ENCODE data around the gene TRIM34.
A peak's percentile ranks its signal among the peaks of the same experiment; 100 is the strongest.
"Not testable (repeated sequence)": the region's sequence is repeated elsewhere in the genome, so short reads cannot be mapped to it uniquely, and the experiment has no call there.

TRIM34 gene

GRCh38 chr11:5684036-5684645, 59.3 kb downstream of the TRIM34 start:
- H3K9ac ChIP-seq (ENCODE audit: low read length in 2 of 2) = peak overlapping the region; percentile 73 to 83
- H3K36me3 ChIP-seq (ENCODE audit: control insufficient read depth in 2 of 2, insufficient read depth in 2 of 2, low read length in 2 of 2) = peaks cover 5 to 6% of the 10 kb centered on the region in 2 donors
- H3K4me3 ChIP-seq (ENCODE audit: low read length in 2 of 2) = peak overlapping the region; percentile 64 to 81
- no peaks in the 10 kb centered on the region for H3K27me3 ChIP-seq (ENCODE audit: control insufficient read depth in 1 of 2, insufficient read depth in 2 of 2, low read length in 2 of 2)
- peak overlapping the region; percentile 62 for H3K27ac ChIP-seq (ENCODE audit: low read length)
- H3K4me1 ChIP-seq (ENCODE audit: control insufficient read depth, insufficient read depth, low read length) = peaks cover 15% of the 10 kb centered on the region
- no peaks in the 10 kb centered on the region for H3K9me3 ChIP-seq (ENCODE audit: control insufficient read depth in 2 of 2, low read length in 2 of 2)

GRCh38 chr11:5684646-5685362, 60.0 kb downstream of the TRIM34 start, which contains the start of gene TRIM5:
TSS of gene TRIM5 (minus strand) at chr11:5685074. CDS start at chr11:5680177, 4,897 bp downstream.
- Histone ChIP-seq H3K4me1 (ENCODE audit: control insufficient read depth, insufficient read depth, low read length) (peaks cover 15% of the 10 kb centered on the region), H3K27ac (ENCODE audit: low read length) (peak within 1 kb of the TSS; percentile 62), H3K9me3 (ENCODE audit: control insufficient read depth in 2 of 2, low read length in 2 of 2) (no peaks in the 10 kb centered on the region), H3K9ac (ENCODE audit: low read length in 2 of 2) (peak within 1 kb of the TSS; percentile 73 to 83), H3K4me3 (ENCODE audit: low read length in 2 of 2) (peak within 1 kb of the TSS; percentile 64 to 81), H3K36me3 (ENCODE audit: control insufficient read depth in 2 of 2, insufficient read depth in 2 of 2, low read length in 2 of 2) (peaks cover 0 to 1% of the 10 kb centered on the region in 2 donors), H3K27me3 (ENCODE audit: control insufficient read depth in 1 of 2, insufficient read depth in 2 of 2, low read length in 2 of 2) (no peaks in the 10 kb centered on the region)

GRCh38 chr11:5686426-5686825, 61.6 kb downstream of the TRIM34 start:
- Histone ChIP-seq H3K9ac (ENCODE audit: low read length in 2 of 2) (no peak overlapping the region), H3K4me3 (ENCODE audit: low read length in 2 of 2) (no peak overlapping the region), H3K36me3 (ENCODE audit: control insufficient read depth in 2 of 2, insufficient read depth in 2 of 2, low read length in 2 of 2) (no peaks in the 10 kb centered on the region), H3K4me1 (ENCODE audit: control insufficient read depth, insufficient read depth, low read length) (peaks cover 15% of the 10 kb centered on the region), H3K27ac (ENCODE audit: low read length) (no peak overlapping the region), H3K27me3 (ENCODE audit: control insufficient read depth in 1 of 2, insufficient read depth in 2 of 2, low read length in 2 of 2) (no peaks in the 10 kb centered on the region), H3K9me3 (ENCODE audit: control insufficient read depth in 2 of 2, low read length in 2 of 2) (no peaks in the 10 kb centered on the region)

GRCh38 chr11:5688482-5688881, 63.7 kb downstream of the TRIM34 start:
- Histone ChIP-seq H3K27me3 (ENCODE audit: control insufficient read depth in 1 of 2, insufficient read depth in 2 of 2, low read length in 2 of 2) (no peaks in the 10 kb centered on the region), H3K36me3 (ENCODE audit: control insufficient read depth in 2 of 2, insufficient read depth in 2 of 2, low read length in 2 of 2) (no peaks in the 10 kb centered on the region), H3K4me3 (ENCODE audit: low read length in 2 of 2) (no peak overlapping the region), H3K4me1 (ENCODE audit: control insufficient read depth, insufficient read depth, low read length) (peaks cover 9% of the 10 kb centered on the region), H3K9me3 (ENCODE audit: control insufficient read depth in 2 of 2, low read length in 2 of 2) (no peaks in the 10 kb centered on the region), H3K9ac (ENCODE audit: low read length in 2 of 2) (no peak overlapping the region), H3K27ac (ENCODE audit: low read length) (peak overlapping the region; percentile 61)

- H3K4me1 ChIP-seq (ENCODE audit: control insufficient read depth, insufficient read depth, low read length) = peaks cover 9% of the 10 kb centered on the region
- peak within 1 kb of the TSS; percentile 52 to 84 for H3K9ac ChIP-seq (ENCODE audit: low read length in 2 of 2)
- H3K4me3 ChIP-seq (ENCODE audit: low read length in 2 of 2) = peak within 1 kb of the TSS; percentile 72 to 85
- H3K27me3 ChIP-seq (ENCODE audit: control insufficient read depth in 1 of 2, insufficient read depth in 2 of 2, low read length in 2 of 2) = no peaks in the 10 kb centered on the region
- H3K36me3 ChIP-seq (ENCODE audit: control insufficient read depth in 2 of 2, insufficient read depth in 2 of 2, low read length in 2 of 2) = no peaks in the 10 kb centered on the region
- H3K27ac ChIP-seq (ENCODE audit: low read length) = peak within 1 kb of the TSS; percentile 61
- no peaks in the 10 kb centered on the region for H3K9me3 ChIP-seq (ENCODE audit: control insufficient read depth in 2 of 2, low read length in 2 of 2)
Observed at GRCh38 chr11:5689551-5689983, 64.8 kb downstream of the TRIM34 start, which contains the start of gene TRIM22. TSS of gene TRIM22 (plus strand) at chr11:5689790. CDS start at chr11:5696233, 6,443 bp downstream.

- H3K27ac ChIP-seq (ENCODE audit: low read length) = peak overlapping the region; percentile 61
- no peaks in the 10 kb centered on the region for H3K36me3 ChIP-seq (ENCODE audit: control insufficient read depth in 2 of 2, insufficient read depth in 2 of 2, low read length in 2 of 2)
- no peaks in the 10 kb centered on the region for H3K27me3 ChIP-seq (ENCODE audit: control insufficient read depth in 1 of 2, insufficient read depth in 2 of 2, low read length in 2 of 2)
- H3K9ac ChIP-seq (ENCODE audit: low read length in 2 of 2) = peak overlapping the region; percentile 52 to 84
- H3K4me1 ChIP-seq (ENCODE audit: control insufficient read depth, insufficient read depth, low read length) = peaks cover 6% of the 10 kb centered on the region
- H3K9me3 ChIP-seq (ENCODE audit: control insufficient read depth in 2 of 2, low read length in 2 of 2) = no peaks in the 10 kb centered on the region
- peak overlapping the region; percentile 72 to 85 for H3K4me3 ChIP-seq (ENCODE audit: low read length in 2 of 2)
Observed at GRCh38 chr11:5690216-5690615, 65.4 kb downstream of the TRIM34 start.

- H3K36me3 ChIP-seq (ENCODE audit: control insufficient read depth in 2 of 2, insufficient read depth in 2 of 2, low read length in 2 of 2) = no peaks in the 10 kb centered on the region
- H3K4me1 ChIP-seq (ENCODE audit: control insufficient read depth, insufficient read depth, low read length) = peaks cover 5% of the 10 kb centered on the region
- H3K9me3 ChIP-seq (ENCODE audit: control insufficient read depth in 2 of 2, low read length in 2 of 2) = no peaks in the 10 kb centered on the region
- peak overlapping the region; percentile 61 for H3K27ac ChIP-seq (ENCODE audit: low read length)
- H3K27me3 ChIP-seq (ENCODE audit: control insufficient read depth in 1 of 2, insufficient read depth in 2 of 2, low read length in 2 of 2) = no peaks in the 10 kb centered on the region
- peak overlapping the region; percentile 52 to 84 for H3K9ac ChIP-seq (ENCODE audit: low read length in 2 of 2)
- peak overlapping the region; percentile 72 to 85 for H3K4me3 ChIP-seq (ENCODE audit: low read length in 2 of 2)
Observed at GRCh38 chr11:5690736-5691135, 65.9 kb downstream of the TRIM34 start.

GRCh38 chr11:5691238-5691963, 66.6 kb downstream of the TRIM34 start:
- H3K4me1 ChIP-seq (ENCODE audit: control insufficient read depth, insufficient read depth, low read length); H3K9me3 ChIP-seq (ENCODE audit: control insufficient read depth in 2 of 2, low read length in 2 of 2); H3K36me3 ChIP-seq (ENCODE audit: control insufficient read depth in 2 of 2, insufficient read depth in 2 of 2, low read length in 2 of 2); H3K27me3 ChIP-seq (ENCODE audit: control insufficient read depth in 1 of 2, insufficient read depth in 2 of 2, low read length in 2 of 2); H3K27ac ChIP-seq (ENCODE audit: low read length): not testable (repeated sequence)
- peak overlapping the region; percentile 72 to 85 for H3K4me3 ChIP-seq (ENCODE audit: low read length in 2 of 2)
- H3K9ac ChIP-seq (ENCODE audit: low read length in 2 of 2) = peak overlapping the region; percentile 52 to 84

- Histone ChIP-seq H3K9me3 (ENCODE audit: control insufficient read depth in 2 of 2, low read length in 2 of 2) (no peaks in the 10 kb centered on the region), H3K4me1 (ENCODE audit: control insufficient read depth, insufficient read depth, low read length) (peaks cover 5% of the 10 kb centered on the region), H3K27me3 (ENCODE audit: control insufficient read depth in 1 of 2, insufficient read depth in 2 of 2, low read length in 2 of 2) (no peaks in the 10 kb centered on the region), H3K9ac (ENCODE audit: low read length in 2 of 2) (no peak overlapping the region), H3K27ac (ENCODE audit: low read length) (no peak overlapping the region), H3K36me3 (ENCODE audit: control insufficient read depth in 2 of 2, insufficient read depth in 2 of 2, low read length in 2 of 2) (peaks cover 3 to 4% of the 10 kb centered on the region in 2 donors), H3K4me3 (ENCODE audit: low read length in 2 of 2) (no peak overlapping the region)
Observed at GRCh38 chr11:5691964-5692361, 67.2 kb downstream of the TRIM34 start.
